ENCODE data around the gene TMEM108. TPM values are rescaled to one million over a fixed set of nuclear protein-coding genes. Genes with fewer than 3 reads are reported as not detected.

Gene TMEM108
- total RNA-seq, 1 donor from 2014 or later, result 2.4 TPM

DNA sequence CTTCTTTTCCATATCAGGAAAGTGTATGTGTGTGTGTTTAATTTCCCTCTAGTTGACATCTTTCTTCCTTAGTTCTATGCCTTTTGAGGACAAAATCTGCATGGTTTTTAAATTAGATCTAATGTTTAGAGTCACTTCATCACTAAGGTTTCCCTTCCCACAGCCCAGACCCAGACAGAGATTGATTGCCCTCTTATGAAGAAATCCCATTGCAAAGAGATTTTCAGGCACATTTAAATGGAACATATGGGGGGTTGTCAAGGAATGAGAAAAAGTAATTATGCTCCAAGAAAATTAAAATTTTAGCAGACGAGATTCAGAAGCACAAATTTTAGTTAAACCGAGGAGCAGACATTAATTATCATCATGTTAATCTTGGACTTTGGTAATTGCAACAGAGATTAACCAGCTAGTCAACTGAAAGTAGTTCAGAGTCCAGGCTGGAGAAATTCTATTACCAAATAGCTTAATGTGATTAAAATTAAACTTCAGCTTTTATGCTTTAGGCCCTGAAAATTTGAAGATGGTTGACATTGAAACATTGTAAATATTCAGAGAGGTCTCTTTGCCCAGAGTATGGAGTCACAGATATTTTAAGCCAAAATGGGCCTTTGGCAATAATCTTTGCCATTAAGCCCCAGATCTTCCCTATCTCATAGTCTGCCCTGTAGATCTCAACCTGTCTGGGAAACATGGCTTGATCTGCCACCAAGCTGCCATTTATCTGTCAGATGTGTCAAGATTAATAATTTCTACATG lies 143.4 kb downstream of the TMEM108 start:
- DNase-seq, result no peak
- Histone ChIP-seq H3K4me3 (no peak overlapping the region), H3K36me3 (no peaks in the 10 kb centered on the region), H3K9me3 (replicated peaks) (no peaks in the 10 kb centered on the region), H3K27ac (replicated peaks) (no peak overlapping the region), H3K4me1 (no peaks in the 10 kb centered on the region), H3K27me3 (ENCODE audit: low read depth) (no peaks in the 10 kb centered on the region)
- TF ChIP-seq, protein P1, sequence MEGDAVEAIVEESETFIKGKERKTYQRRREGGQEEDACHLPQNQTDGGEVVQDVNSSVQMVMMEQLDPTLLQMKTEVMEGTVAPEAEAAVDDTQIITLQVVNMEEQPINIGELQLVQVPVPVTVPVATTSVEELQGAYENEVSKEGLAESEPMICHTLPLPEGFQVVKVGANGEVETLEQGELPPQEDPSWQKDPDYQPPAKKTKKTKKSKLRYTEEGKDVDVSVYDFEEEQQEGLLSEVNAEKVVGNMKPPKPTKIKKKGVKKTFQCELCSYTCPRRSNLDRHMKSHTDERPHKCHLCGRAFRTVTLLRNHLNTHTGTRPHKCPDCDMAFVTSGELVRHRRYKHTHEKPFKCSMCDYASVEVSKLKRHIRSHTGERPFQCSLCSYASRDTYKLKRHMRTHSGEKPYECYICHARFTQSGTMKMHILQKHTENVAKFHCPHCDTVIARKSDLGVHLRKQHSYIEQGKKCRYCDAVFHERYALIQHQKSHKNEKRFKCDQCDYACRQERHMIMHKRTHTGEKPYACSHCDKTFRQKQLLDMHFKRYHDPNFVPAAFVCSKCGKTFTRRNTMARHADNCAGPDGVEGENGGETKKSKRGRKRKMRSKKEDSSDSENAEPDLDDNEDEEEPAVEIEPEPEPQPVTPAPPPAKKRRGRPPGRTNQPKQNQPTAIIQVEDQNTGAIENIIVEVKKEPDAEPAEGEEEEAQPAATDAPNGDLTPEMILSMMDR (IDR thresholded peaks at IDR 0.05; ENCODE audit: borderline replicate concordance), result no peak
- intact Hi-C loops (cut with micrococcal nuclease), result no loop called here

DNA sequence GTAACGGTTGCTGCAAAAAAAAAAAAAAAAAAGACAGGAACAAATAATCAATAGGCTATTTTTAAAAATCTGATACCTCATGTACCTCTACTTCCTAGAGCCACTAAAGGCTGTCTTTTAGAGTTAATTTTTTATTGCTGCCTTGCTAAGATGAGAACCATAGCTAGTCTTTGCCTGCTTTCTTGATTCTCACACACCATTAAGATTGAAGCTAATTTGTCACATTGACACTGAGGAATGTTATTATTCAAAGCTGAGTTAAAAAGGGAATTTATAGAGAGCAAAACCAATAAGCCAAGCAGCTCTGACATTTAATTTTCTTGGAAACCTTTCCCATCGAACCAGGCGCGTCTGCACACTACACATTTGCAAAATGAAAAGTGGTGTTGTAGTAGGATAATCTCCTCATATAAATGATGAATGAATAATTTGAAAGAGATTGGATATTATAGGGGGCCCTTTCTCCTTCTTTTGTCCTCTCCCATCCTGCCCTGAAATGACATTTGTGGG lies 149.7 kb downstream of the TMEM108 start:
- no peak for DNase-seq

DNA sequence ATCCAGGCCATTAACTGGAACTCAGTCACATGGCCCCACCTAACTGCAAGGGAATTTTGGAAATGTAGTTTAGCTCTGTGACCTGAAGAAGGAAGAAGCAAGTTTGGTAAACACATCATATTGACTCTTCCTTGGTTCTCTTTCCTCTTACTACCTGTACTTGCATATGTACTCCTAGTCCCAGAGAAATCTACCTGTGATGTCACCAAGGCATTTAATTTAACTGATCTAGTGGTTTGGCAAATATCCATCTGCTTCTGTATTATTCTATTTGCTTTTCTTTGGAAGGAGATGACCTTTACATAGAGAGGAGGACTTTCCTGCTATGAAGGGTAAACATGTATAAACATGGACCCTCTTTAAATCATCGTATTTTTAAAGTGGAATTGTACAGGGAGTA lies 150.8 kb downstream of the TMEM108 start:
- Histone ChIP-seq H3K27ac (replicated peaks) (no peak overlapping the region), H3K4me1 (peaks cover 13% of the 10 kb centered on the region), H3K27me3 (ENCODE audit: low read depth) (no peaks in the 10 kb centered on the region), H3K4me3 (no peak overlapping the region), H3K9me3 (replicated peaks) (no peaks in the 10 kb centered on the region), H3K36me3 (no peaks in the 10 kb centered on the region)
- TF ChIP-seq, protein P1 (IDR thresholded peaks at IDR 0.05; ENCODE audit: borderline replicate concordance), result no peak
- intact Hi-C loops (cut with micrococcal nuclease), result no loop called here
- DNase-seq, result no peak

More for the DNA sequence above, 149.7 kb downstream of the TMEM108 start:
- Histone ChIP-seq H3K36me3 (no peaks in the 10 kb centered on the region), H3K4me3 (no peak overlapping the region), H3K9me3 (replicated peaks) (no peaks in the 10 kb centered on the region), H3K27me3 (ENCODE audit: low read depth) (no peaks in the 10 kb centered on the region), H3K4me1 (peaks cover 13% of the 10 kb centered on the region), H3K27ac (replicated peaks) (no peak overlapping the region)
- TF ChIP-seq, protein P1 (IDR thresholded peaks at IDR 0.05; ENCODE audit: borderline replicate concordance), result no peak
- intact Hi-C loops (cut with micrococcal nuclease), result no loop called here

DNA sequence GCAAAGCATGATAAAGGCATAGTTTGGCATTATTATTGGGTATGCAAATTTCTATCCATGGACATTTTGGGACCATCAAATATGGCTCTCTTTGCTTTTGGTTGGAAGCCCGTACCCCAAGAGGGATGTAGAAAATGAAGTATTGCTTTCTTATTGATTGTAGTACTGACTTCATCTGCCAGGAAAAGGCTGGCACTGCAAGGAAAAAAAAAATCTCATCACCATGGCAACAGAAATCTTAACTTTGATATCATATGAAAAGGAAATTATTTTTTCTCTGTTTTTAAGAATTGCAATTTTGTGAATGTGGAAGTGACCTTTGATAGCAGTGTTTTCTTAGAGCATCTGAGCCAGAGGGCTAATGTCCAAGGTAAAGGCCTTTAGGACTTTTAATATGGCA lies 151.7 kb downstream of the TMEM108 start:
- DNase-seq, result no peak
- no peaks in the 10 kb centered on the region for H3K27me3 ChIP-seq (ENCODE audit: low read depth)
- no peak overlapping the region for H3K27ac ChIP-seq (replicated peaks)
- peaks cover 13% of the 10 kb centered on the region for H3K4me1 ChIP-seq
- TF ChIP-seq, protein P1 (IDR thresholded peaks at IDR 0.05; ENCODE audit: borderline replicate concordance), result no peak
- intact Hi-C loops (cut with micrococcal nuclease), result no loop called here
- H3K36me3 ChIP-seq, result no peaks in the 10 kb centered on the region
- H3K4me3 ChIP-seq, result no peak overlapping the region
- no peaks in the 10 kb centered on the region for H3K9me3 ChIP-seq (replicated peaks)

DNA sequence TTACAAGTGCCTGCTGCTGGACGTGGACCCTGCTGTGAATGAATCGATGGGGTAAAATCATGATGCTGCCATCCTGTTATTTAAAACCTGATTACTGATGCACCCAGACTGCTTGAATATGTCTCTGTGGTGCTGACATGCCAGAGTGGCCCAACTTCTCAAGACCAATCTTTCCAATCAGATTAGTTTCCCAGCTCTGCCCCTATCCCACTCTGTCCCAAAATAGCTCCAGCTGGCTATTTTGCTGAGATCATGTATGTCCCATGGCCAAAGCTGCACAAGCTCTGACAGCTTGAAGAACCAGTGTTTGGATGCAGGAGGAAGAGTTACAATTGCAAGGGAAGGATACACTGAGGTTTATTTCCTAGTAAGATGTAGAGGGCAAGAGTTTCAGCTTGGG lies 153.6 kb downstream of the TMEM108 start:
- no peaks in the 10 kb centered on the region for H3K27me3 ChIP-seq (ENCODE audit: low read depth)
- TF ChIP-seq, protein P1 (IDR thresholded peaks at IDR 0.05; ENCODE audit: borderline replicate concordance), result no peak
- intact Hi-C loops (cut with micrococcal nuclease), result no loop called here

More for the DNA sequence above, 153.6 kb downstream of the TMEM108 start:
- H3K9me3 ChIP-seq (replicated peaks), result no peaks in the 10 kb centered on the region
- H3K27ac ChIP-seq (replicated peaks), result no peak overlapping the region
- no peak for DNase-seq
- no peak overlapping the region for H3K4me3 ChIP-seq
- H3K4me1 ChIP-seq, result peaks cover 13% of the 10 kb centered on the region
- no peaks in the 10 kb centered on the region for H3K36me3 ChIP-seq

Data from left ventricle myocardium inferior (tissue), 1 donor.